Measurements from ENCODE around the gene TAF5L. TPM values are rescaled to one million over a fixed set of nuclear protein-coding genes. Genes with fewer than 3 reads are reported as not detected.

TAF5L gene
- total RNA-seq, 1 donor from 2014 or later = 18.4 TPM

DNA sequence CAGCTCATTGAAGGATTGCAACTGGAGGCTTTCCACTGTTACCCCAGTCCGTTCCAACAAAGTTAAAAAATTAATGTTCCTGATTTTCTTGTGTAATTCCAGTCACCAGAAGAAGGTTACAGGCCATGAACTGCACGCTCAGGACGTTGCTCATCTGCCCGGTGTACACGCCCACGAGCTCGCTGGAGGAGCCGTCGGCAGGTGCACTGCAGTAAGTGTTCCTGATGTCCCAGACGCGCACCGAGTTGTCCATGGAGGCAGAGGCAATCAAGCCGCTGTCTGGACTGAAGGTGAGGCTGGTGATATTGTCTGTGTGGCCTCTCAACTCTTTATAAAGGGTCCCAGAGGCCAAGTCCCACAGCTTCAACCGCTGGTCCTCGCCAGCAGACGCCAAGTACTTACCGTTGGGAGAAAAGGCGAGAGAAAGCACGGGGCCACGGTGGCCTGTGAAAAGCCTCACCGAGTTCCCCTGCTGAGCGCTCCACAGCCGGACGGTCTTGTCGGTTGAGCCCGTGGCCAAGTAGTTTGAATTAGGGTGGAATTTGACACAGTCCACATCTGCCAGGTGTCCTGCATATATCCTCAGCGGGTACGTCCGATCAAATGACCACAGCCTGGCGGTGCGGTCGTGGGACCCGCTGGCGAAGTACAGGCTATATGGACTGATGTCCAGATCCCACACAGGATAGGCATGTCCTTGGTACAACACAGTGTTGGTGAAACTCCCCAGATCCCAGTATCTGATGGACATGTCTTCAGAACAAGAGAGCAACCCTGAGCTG lies 31.5 kb downstream of the TAF5L start:
- DNase-seq (ENCODE audit: low read depth) (no peak), FAIRE-seq (no peak)
- Histone ChIP-seq H3K4me3 (ENCODE audit: low read depth, low read length) (no peak overlapping the region), H3K36me3 (ENCODE audit: control insufficient read depth, insufficient read depth, low read length) (peaks cover 11% of the 10 kb centered on the region), H3K27me3 (ENCODE audit: control insufficient read depth, insufficient read depth, low read length) (no peaks in the 10 kb centered on the region)
- TF ChIP-seq, protein P1, sequence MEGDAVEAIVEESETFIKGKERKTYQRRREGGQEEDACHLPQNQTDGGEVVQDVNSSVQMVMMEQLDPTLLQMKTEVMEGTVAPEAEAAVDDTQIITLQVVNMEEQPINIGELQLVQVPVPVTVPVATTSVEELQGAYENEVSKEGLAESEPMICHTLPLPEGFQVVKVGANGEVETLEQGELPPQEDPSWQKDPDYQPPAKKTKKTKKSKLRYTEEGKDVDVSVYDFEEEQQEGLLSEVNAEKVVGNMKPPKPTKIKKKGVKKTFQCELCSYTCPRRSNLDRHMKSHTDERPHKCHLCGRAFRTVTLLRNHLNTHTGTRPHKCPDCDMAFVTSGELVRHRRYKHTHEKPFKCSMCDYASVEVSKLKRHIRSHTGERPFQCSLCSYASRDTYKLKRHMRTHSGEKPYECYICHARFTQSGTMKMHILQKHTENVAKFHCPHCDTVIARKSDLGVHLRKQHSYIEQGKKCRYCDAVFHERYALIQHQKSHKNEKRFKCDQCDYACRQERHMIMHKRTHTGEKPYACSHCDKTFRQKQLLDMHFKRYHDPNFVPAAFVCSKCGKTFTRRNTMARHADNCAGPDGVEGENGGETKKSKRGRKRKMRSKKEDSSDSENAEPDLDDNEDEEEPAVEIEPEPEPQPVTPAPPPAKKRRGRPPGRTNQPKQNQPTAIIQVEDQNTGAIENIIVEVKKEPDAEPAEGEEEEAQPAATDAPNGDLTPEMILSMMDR (IDR thresholded peaks at IDR 0.05; ENCODE audit: insufficient read depth, low read length, severe bottlenecking) = no peak

GRCh38 chr1:229593800-229594199 lies 32.1 kb downstream of the TAF5L start:
- DNase-seq (ENCODE audit: low read depth) (no peak), FAIRE-seq (no peak)
- H3K36me3 ChIP-seq (ENCODE audit: control insufficient read depth, insufficient read depth, low read length) = peaks cover 10% of the 10 kb centered on the region
- no peaks in the 10 kb centered on the region for H3K27me3 ChIP-seq (ENCODE audit: control insufficient read depth, insufficient read depth, low read length)
- no peak overlapping the region for H3K4me3 ChIP-seq (ENCODE audit: low read depth, low read length)
- TF ChIP-seq, protein P1 (IDR thresholded peaks at IDR 0.05; ENCODE audit: insufficient read depth, low read length, severe bottlenecking) = no peak

DNA sequence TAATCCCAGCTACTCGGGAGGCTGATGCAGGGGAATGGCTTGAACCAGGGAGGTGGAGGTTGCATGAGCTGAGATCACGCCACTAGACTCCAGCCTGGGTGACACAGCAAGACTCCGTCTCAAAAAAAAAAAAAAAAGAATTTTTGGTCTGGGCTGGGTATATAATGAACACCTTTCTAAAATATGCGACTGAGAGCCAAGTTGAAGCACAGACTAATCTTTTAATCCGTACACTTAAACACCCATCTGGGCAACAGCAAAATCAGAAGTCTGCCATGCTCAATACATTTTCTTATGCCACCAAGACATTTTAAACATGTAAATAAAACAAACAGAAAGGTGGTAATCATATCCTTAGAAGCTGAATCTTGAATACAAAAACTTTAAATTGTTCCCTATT lies 35.8 kb downstream of the TAF5L start:
- H3K36me3 ChIP-seq (ENCODE audit: control insufficient read depth, insufficient read depth, low read length) = peaks cover 7% of the 10 kb centered on the region
- FAIRE-seq (no peak), DNase-seq (ENCODE audit: low read depth) (no peak)
- no peak overlapping the region for H3K4me3 ChIP-seq (ENCODE audit: low read depth, low read length)
- H3K27me3 ChIP-seq (ENCODE audit: control insufficient read depth, insufficient read depth, low read length) = no peaks in the 10 kb centered on the region
- TF ChIP-seq, protein P1 (IDR thresholded peaks at IDR 0.05; ENCODE audit: insufficient read depth, low read length, severe bottlenecking) = no peak

DNA sequence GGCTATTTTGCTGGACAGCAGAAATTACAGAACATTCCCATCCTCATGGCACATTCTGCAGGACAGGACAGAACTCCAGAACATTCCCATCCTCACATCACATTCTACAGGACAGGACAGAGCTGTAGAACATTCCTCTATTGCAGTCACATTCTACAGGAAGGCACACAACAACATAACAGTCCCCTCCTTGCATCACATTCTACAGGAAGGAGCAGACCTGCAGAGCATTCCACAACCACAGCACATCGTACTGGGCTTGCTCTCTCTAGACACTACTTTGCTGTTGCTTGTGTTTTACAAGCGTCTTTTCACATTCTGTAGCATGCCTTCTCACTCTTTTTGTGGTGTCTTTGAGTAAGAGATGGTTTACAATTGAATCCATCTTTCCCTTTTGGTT lies 40.6 kb downstream of the TAF5L start:
- no peak overlapping the region for H3K4me3 ChIP-seq (ENCODE audit: low read depth, low read length)
- FAIRE-seq = no peak
- H3K36me3 ChIP-seq (ENCODE audit: control insufficient read depth, insufficient read depth, low read length) = no peaks in the 10 kb centered on the region
- DNase-seq (ENCODE audit: low read depth) = no peak
- H3K27me3 ChIP-seq (ENCODE audit: control insufficient read depth, insufficient read depth, low read length) = no peaks in the 10 kb centered on the region
- TF ChIP-seq, protein P1 (IDR thresholded peaks at IDR 0.05; ENCODE audit: insufficient read depth, low read length, severe bottlenecking) = no peak

DNA sequence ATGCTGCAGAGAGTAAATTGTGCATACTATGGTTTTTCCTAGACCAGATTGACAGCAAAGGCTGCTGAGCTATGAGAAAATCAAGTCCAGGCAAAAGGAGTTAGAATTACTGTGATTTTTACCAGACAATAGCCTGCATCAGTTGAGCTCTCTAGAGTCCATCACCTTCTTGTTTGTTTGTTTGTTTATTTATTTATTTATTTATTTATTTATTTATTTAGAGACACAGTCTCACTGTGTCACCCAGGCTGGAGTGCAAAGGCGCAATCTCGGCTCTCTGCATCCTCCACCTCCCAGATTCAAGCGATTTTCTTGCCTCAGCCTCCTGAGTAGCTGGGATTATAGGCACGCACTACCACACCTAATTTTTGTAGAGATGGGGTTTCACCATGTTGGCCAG lies 43.2 kb downstream of the TAF5L start:
- Histone ChIP-seq H3K4me3 (ENCODE audit: low read depth, low read length) (no peak overlapping the region), H3K27me3 (ENCODE audit: control insufficient read depth, insufficient read depth, low read length) (no peaks in the 10 kb centered on the region), H3K36me3 (ENCODE audit: control insufficient read depth, insufficient read depth, low read length) (no peaks in the 10 kb centered on the region)
- DNase-seq (ENCODE audit: low read depth) (no peak), FAIRE-seq (no peak)
- TF ChIP-seq, protein P1 (IDR thresholded peaks at IDR 0.05; ENCODE audit: insufficient read depth, low read length, severe bottlenecking) = no peak
